ENCODE results near the gene CMTM3.

Gene CMTM3

GRCh38 chr16:66560107-66560506 lies 44.4 kb upstream of the CMTM3 start:
- TF ChIP-seq BCL11B (tag by site-specific recombination; IDR thresholded peaks at IDR 0.05; ENCODE audit: low read depth) (no peak), ZNF221 (tag by site-specific recombination; IDR thresholded peaks at IDR 0.05; ENCODE audit: borderline replicate concordance) (no peak), ZNF248 (tag by site-specific recombination; IDR thresholded peaks at IDR 0.05) (no peak), OSR2 (tag by site-specific recombination; IDR thresholded peaks at IDR 0.05) (no peak), ZNF311 (tag by site-specific recombination; IDR thresholded peaks at IDR 0.05; ENCODE audit: borderline replicate concordance) (no peak), ZNF37A (tag by site-specific recombination; IDR thresholded peaks at IDR 0.05) (no peak), ZNF768 (tag by site-specific recombination; IDR thresholded peaks at IDR 0.05) (no peak), KLF7 (tag by site-specific recombination; IDR thresholded peaks at IDR 0.05; ENCODE audit: borderline replicate concordance) (no peak), ZNF660 (tag by site-specific recombination; IDR thresholded peaks at IDR 0.05) (no peak), ZNF785 (tag by site-specific recombination; IDR thresholded peaks at IDR 0.05) (no peak)
- TF ChIP-seq, protein P1, sequence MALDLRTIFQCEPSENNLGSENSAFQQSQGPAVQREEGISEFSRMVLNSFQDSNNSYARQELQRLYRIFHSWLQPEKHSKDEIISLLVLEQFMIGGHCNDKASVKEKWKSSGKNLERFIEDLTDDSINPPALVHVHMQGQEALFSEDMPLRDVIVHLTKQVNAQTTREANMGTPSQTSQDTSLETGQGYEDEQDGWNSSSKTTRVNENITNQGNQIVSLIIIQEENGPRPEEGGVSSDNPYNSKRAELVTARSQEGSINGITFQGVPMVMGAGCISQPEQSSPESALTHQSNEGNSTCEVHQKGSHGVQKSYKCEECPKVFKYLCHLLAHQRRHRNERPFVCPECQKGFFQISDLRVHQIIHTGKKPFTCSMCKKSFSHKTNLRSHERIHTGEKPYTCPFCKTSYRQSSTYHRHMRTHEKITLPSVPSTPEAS (tag by site-specific recombination; IDR thresholded peaks at IDR 0.05), result no peak
- TF ChIP-seq, protein P2, sequence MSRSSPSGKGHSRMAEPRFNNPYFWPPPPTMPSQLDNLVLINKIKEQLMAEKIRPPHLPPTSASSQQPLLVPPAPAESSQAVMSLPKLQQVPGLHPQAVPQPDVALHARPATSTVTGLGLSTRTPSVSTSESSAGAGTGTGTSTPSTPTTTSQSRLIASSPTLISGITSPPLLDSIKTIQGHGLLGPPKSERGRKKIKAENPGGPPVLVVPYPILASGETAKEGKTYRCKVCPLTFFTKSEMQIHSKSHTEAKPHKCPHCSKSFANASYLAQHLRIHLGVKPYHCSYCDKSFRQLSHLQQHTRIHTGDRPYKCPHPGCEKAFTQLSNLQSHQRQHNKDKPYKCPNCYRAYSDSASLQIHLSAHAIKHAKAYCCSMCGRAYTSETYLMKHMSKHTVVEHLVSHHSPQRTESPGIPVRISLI (tag by site-specific recombination; IDR thresholded peaks at IDR 0.05), result no peak
- CTCF ChIA-PET, result interaction anchor here (0.7 kb wide), 1 partner anchor 459 kb away, joined by 9 read pairs; no protein-coding TSS in a partner anchor
- Histone ChIP-seq H3K4me1 (ENCODE audit: control insufficient read depth, insufficient read depth, low read length) (no peaks in the 10 kb centered on the region), H3K4me3 (ENCODE audit: low read depth, low read length) (no peak overlapping the region), H3K27ac (ENCODE audit: extremely low read depth, low read depth, low read length) (no peak overlapping the region), H3K36me3 (ENCODE audit: control insufficient read depth in 2 of 2, insufficient read depth in 1 of 2, low read length in 2 of 2) (peaks cover 0 to 72% of the 10 kb centered on the region in 2 experiments; a peak in 2 of 3 replicates), H3K9me3 (ENCODE audit: control insufficient read depth, insufficient read depth, low read depth, low read length) (no peaks in the 10 kb centered on the region)
- POLR2A ChIA-PET, result no interaction called here

GRCh38 chr16:66561381-66562080 lies 43.0 kb upstream of the CMTM3 start:
- Histone ChIP-seq H3K27ac (ENCODE audit: extremely low read depth, low read depth, low read length) (no peak overlapping the region), H3K4me3 (ENCODE audit: low read depth, low read length) (no peak overlapping the region), H3K9me3 (ENCODE audit: control insufficient read depth, insufficient read depth, low read depth, low read length) (no peaks in the 10 kb centered on the region), H3K36me3 (ENCODE audit: control insufficient read depth in 2 of 2, insufficient read depth in 1 of 2, low read length in 2 of 2) (peaks cover 0 to 86% of the 10 kb centered on the region in 2 experiments; a peak in 2 of 3 replicates), H3K4me1 (ENCODE audit: control insufficient read depth, insufficient read depth, low read length) (no peaks in the 10 kb centered on the region)
- TF ChIP-seq ZNF776 (tag by site-specific recombination; IDR thresholded peaks at IDR 0.05; ENCODE audit: borderline replicate concordance) (no peak), ZNF610 (tag by site-specific recombination; IDR thresholded peaks at IDR 0.05; ENCODE audit: borderline replicate concordance) (no peak), ZNF623 (tag by site-specific recombination; IDR thresholded peaks at IDR 0.05) (no peak), ZNF596 (tag by site-specific recombination; IDR thresholded peaks at IDR 0.05) (no peak), ZNF140 (tag by site-specific recombination; IDR thresholded peaks at IDR 0.05) (no peak), ZNF157 (tag by site-specific recombination; IDR thresholded peaks at IDR 0.05) (no peak), ZNF248 (tag by site-specific recombination; IDR thresholded peaks at IDR 0.05) (no peak), ZNF621 (tag by site-specific recombination; IDR thresholded peaks at IDR 0.05) (no peak), ZNF510 (tag by site-specific recombination; IDR thresholded peaks at IDR 0.05; ENCODE audit: insufficient replicate concordance) (no peak), ZNF558 (tag by site-specific recombination; IDR thresholded peaks at IDR 0.05) (no peak), ZNF654 (tag by site-specific recombination; IDR thresholded peaks at IDR 0.05; ENCODE audit: low read depth) (no peak), SALL2 (tag by site-specific recombination; IDR thresholded peaks at IDR 0.05; ENCODE audit: borderline replicate concordance) (no peak), ZSCAN30 (tag by site-specific recombination; IDR thresholded peaks at IDR 0.05) (no peak), ZNF830 (tag by site-specific recombination; IDR thresholded peaks at IDR 0.05; ENCODE audit: low read depth) (no peak), ZNF660 (tag by site-specific recombination; IDR thresholded peaks at IDR 0.05) (no peak), FEZF1 (tag by site-specific recombination; IDR thresholded peaks at IDR 0.05) (no peak), HOXC10 (CRISPR knock-in tag; IDR thresholded peaks at IDR 0.05) (no peak)
- TF ChIP-seq, protein P3, sequence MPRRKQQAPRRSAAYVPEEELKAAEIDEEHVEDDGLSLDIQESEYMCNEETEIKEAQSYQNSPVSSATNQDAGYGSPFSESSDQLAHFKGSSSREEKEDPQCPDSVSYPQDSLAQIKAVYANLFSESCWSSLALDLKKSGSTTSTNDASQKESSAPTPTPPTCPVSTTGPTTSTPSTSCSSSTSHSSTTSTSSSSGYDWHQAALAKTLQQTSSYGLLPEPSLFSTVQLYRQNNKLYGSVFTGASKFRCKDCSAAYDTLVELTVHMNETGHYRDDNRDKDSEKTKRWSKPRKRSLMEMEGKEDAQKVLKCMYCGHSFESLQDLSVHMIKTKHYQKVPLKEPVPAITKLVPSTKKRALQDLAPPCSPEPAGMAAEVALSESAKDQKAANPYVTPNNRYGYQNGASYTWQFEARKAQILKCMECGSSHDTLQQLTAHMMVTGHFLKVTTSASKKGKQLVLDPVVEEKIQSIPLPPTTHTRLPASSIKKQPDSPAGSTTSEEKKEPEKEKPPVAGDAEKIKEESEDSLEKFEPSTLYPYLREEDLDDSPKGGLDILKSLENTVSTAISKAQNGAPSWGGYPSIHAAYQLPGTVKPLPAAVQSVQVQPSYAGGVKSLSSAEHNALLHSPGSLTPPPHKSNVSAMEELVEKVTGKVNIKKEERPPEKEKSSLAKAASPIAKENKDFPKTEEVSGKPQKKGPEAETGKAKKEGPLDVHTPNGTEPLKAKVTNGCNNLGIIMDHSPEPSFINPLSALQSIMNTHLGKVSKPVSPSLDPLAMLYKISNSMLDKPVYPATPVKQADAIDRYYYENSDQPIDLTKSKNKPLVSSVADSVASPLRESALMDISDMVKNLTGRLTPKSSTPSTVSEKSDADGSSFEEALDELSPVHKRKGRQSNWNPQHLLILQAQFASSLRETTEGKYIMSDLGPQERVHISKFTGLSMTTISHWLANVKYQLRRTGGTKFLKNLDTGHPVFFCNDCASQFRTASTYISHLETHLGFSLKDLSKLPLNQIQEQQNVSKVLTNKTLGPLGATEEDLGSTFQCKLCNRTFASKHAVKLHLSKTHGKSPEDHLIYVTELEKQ (tag by site-specific recombination; IDR thresholded peaks at IDR 0.05; ENCODE audit: borderline replicate concordance), result no peak
- ChIA-PET CTCF (interaction anchor here (0.7 to 1.2 kb wide), 4 partner anchors 18 to 352 kb away, joined by 3 to 7 read pairs (median 4); partner anchors contain the start of gene CMTM2), POLR2A (interaction anchor here (0.7 kb wide), 1 partner anchor 13 kb away, joined by 3 read pairs; no protein-coding TSS in a partner anchor)

All from HEK293 (cell line).